HEK293 (cell line): Measurements from ENCODE around the gene ITGB8.

ENCODE experiments used
- CTCF ChIP-seq: fragments of 450-650 bp; formaldehyde crosslinking; IDR thresholded peaks from 2 replicates; pipeline ENCODE4 v1.5.1; 2016; ENCODE audit warnings: missing biosample characterization, missing genetic modification characterization
- GLIS1 ChIP-seq: fragments of 450-650 bp; formaldehyde crosslinking; IDR thresholded peaks from 2 replicates; pipeline ENCODE4 v1.5.1; 2016; ENCODE audit warnings: missing biosample characterization, missing genetic modification characterization
- ZIC2 ChIP-seq: fragments of 450-650 bp; formaldehyde crosslinking; IDR thresholded peaks from 2 replicates; pipeline ENCODE4 v1.5.1; 2016; ENCODE audit warnings: missing biosample characterization, missing genetic modification characterization
- ZNF19 ChIP-seq: fragments of 450-650 bp; formaldehyde crosslinking; IDR thresholded peaks from 2 replicates; pipeline ENCODE4; 2016; ENCODE audit warnings: missing biosample characterization, missing genetic modification characterization, low read depth
- ZNF202 ChIP-seq: fragments of 450-650 bp; formaldehyde crosslinking; IDR thresholded peaks from 2 replicates; pipeline ENCODE4 v1.5.1; 2016; ENCODE audit warnings: missing biosample characterization, missing genetic modification characterization, borderline replicate concordance
- ZNF398 ChIP-seq: fragments of 450-650 bp; formaldehyde crosslinking; IDR thresholded peaks from 2 replicates; pipeline ENCODE4 v1.5.1; 2017; ENCODE audit warnings: missing biosample characterization, missing genetic modification characterization
- ZNF416 ChIP-seq: fragments of 450-650 bp; formaldehyde crosslinking; IDR thresholded peaks from 2 replicates; pipeline ENCODE4 v1.5.1; 2016; ENCODE audit warnings: missing biosample characterization, missing genetic modification characterization
- ZNF433 ChIP-seq: fragments of 450-650 bp; formaldehyde crosslinking; IDR thresholded peaks from 2 replicates; pipeline ENCODE4 v1.5.1; 2016; ENCODE audit warnings: missing biosample characterization, missing genetic modification characterization, low read depth
- ZNF692 ChIP-seq: fragments of 450-650 bp; formaldehyde crosslinking; IDR thresholded peaks from 2 replicates; pipeline ENCODE4 v1.5.1; 2016; ENCODE audit warnings: missing biosample characterization, missing genetic modification characterization

- no peak for TF ChIP-seq CTCF (tag by site-specific recombination)
- TF ChIP-seq GLIS1 (tag by site-specific recombination) = no peak
- no peak for TF ChIP-seq ZNF202 (tag by site-specific recombination)
- no peak for TF ChIP-seq ZNF416
- TF ChIP-seq ZNF398 = no peak
- TF ChIP-seq ZNF19 (tag by site-specific recombination) = no peak
- no peak for TF ChIP-seq ZNF692 (tag by site-specific recombination)
- no peak for TF ChIP-seq ZIC2
- no peak for TF ChIP-seq ZNF433 (tag by site-specific recombination)
Observed at GRCh38 chr7:20403331-20403730, 72.6 kb downstream of the ITGB8 start.
